ENCODE results near the gene NR2E3. TPM values are rescaled to one million over a fixed set of nuclear protein-coding genes. Genes with fewer than 3 reads are reported as not detected.

The NR2E3 gene
- total RNA-seq, 1 donor from 2014 or later: not detected

DNA sequence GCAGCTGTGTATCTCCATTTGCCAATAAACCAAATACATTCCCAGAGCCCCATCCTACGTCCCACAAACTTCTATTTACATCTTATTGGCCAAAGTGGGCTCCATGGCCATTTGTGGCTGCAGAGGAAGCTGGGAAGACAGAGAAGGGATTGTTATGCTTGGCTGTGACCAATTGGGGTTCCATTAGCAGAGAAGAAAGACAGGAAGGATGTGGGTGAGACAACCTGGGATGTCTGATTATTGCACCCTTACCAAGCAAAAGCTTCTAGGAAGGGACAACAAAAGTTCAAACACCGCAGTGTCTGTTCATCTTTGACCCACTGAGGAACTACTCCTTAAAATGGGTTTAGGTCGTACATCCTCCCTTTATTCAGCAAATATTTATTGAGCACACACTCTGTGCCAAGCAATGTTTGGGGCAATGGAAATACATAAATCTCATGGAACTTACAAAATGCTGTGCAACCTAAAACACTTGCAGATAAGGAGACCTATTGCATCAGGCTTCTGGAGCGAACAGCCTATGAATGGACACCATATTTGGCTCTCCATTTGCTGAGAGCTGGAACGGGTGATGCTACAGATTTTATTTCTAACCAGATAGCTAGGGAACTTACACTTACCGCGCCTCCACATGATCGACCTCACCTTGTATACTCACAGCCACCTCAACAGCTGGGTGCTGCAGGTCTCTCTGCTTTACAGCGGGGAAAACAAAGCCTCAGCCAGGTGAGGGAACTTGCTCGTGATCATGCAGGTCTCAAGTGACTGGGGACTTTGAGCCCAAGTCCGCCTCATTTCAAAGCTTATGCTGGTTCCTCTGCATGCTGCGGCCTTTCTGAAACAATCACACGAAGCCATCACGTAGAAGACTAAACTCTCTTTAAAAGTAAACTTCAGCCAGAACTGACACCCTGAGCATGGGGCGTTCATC, 21.4 kb upstream of the NR2E3 start:
- intact Hi-C loops (cut with DNase I): no loop called here
- no peak for ATAC-seq

GRCh38 chr15:71789616-71790015, 20.7 kb upstream of the NR2E3 start:
- intact Hi-C loops (cut with DNase I): no loop called here
- DNase-seq (ENCODE audit: low spot score) (no peak), ATAC-seq (no peak)

More for the DNA sequence above, 21.4 kb upstream of the NR2E3 start:
- DNase-seq (ENCODE audit: low spot score): peak; percentile 19

DNA sequence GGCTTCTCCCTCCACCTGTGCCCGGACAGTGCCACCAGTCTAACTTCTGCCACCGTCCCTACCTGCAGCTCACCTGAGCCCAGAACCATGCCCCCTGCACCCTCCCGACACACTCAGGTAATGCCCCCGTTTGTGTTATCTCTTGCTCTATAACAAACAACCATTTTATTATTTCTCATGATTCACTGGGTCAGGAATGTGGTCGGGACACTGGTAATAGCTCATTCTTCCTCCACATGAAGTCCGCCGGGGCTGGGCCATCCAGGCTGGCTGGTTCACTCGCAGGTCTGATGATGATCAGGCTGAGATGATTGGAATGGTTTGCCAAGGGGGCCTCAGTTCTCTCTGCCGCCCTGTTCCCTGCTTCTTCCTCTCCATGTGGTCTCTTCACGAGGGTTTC, 20.3 kb upstream of the NR2E3 start:
- ATAC-seq: no peak
- peak; percentile 43 for DNase-seq (ENCODE audit: low spot score)
- intact Hi-C loops (cut with DNase I): no loop called here

DNA sequence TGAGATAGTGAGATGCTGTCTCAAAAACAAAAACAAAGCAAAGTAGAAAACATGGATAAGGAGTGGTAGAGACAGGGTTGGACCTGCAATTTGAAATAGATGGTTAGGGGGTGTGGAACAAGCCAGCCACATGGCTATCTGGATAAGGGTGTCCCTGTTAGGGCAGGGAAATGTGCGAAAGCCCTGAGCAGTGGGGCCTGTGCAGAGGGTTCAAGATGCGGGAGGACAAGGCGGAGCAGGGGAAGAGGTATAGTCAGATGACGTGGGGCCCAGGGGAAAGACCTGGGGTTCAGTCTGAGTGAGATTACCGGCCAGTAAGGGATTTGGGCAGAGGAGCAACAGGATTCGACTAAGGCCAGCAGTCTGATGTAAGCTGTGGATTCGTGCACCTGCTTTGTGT, 18.4 kb upstream of the NR2E3 start:
- ATAC-seq: no peak
- intact Hi-C loops (cut with DNase I): no loop called here
- no peak for DNase-seq (ENCODE audit: low spot score)

DNA sequence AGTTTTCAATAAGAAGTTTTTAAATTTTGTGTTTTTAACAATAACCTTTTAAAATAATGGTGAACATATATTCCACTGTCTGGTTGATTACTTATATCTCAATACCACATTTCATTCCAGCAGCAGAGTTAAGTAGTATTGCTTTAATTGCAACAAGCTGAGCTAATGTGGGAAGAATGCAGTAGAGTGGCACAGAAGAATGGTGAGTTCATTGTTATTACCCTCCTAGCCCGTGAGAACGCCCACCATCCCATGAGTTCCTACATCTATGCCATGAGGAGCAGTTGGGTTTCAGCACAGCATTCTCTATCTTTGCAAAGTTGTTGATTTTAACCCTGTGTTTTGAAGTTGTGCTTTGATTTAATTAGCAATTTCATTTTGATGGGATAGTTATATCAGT, 17.8 kb upstream of the NR2E3 start:
- no peak for DNase-seq (ENCODE audit: low spot score)
- intact Hi-C loops (cut with DNase I): no loop called here
- ATAC-seq: no peak

DNA sequence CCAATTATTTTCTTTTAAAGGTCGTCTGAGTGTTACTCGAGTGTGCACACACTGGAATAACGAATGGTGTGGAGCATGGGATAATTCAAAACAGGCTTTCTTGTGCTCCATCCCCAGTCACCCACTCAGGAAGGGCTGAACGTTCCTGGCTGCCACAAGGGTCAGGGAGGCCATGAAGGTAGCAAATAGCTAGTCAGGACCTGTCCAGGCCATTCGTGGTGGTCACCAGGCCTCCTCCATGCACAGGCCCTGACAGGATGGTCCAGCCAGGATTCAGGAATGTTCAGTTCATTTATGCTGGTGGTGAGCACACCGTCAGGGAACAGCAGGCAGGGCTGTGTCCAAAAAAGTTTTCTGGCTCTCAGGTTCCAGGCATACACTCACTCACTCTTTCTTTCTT, 11.7 kb upstream of the NR2E3 start:
- intact Hi-C loops (cut with DNase I): no loop called here
- ATAC-seq: no peak
- no peak for DNase-seq (ENCODE audit: low spot score)

- ATAC-seq (no peak), DNase-seq (ENCODE audit: low spot score) (no peak)
- intact Hi-C loops (cut with DNase I): loop anchor here (5.0 to 10.0 kb wide), 2 partner anchors 53 to 355 kb away; no protein-coding TSS in a partner anchor
These were observed 10.2 kb upstream of the NR2E3 start for GRCh38 chr15:71800190-71800589.

DNA sequence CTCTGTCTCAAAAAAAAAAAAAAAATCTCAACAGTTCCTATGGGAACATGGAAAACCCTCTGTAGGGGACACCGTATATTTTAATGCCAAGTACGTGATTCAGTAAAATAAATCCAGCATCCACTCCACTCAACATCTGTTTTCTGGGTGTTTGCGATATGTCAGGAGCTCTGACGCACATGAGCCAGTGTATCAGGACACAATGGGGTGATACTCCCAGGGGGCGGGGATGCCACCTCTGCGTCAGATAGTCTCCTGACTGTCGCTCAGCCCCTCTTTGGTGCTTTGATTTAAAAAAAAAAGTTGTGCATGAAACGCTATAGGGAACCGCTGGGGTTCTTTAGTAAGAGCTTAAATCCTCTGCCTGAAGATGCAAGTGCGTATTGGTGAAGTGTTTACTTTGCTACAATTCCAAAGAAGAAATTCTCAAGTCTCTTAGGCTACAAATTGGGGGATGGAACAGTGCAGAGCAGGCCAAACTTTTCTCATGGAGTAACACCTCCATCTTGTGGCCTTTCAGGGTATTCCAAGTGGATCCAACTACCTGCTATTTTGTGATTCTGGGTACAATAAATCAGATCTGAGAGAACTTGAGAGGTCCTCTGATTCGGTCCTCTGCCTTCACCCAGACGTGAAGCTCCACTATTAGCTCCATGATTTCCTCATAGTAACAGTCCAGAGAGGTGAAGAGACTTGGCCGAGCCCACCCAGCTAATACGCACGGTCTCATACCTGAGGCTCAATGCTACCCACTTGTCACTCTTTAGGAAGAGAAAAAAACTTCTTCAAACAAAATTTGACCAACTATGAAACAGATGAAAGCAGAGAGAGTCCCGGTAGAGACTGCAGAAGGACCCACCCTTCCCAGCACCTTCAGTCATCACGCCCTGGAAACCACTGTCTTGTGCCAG, 9.3 kb upstream of the NR2E3 start:
- peak; percentile 91 for ATAC-seq
- intact Hi-C loops (cut with DNase I): loop anchor here (5.0 to 10.0 kb wide), 2 partner anchors 54 to 356 kb away; no protein-coding TSS in a partner anchor
- no peak for DNase-seq (ENCODE audit: low spot score)

DNA sequence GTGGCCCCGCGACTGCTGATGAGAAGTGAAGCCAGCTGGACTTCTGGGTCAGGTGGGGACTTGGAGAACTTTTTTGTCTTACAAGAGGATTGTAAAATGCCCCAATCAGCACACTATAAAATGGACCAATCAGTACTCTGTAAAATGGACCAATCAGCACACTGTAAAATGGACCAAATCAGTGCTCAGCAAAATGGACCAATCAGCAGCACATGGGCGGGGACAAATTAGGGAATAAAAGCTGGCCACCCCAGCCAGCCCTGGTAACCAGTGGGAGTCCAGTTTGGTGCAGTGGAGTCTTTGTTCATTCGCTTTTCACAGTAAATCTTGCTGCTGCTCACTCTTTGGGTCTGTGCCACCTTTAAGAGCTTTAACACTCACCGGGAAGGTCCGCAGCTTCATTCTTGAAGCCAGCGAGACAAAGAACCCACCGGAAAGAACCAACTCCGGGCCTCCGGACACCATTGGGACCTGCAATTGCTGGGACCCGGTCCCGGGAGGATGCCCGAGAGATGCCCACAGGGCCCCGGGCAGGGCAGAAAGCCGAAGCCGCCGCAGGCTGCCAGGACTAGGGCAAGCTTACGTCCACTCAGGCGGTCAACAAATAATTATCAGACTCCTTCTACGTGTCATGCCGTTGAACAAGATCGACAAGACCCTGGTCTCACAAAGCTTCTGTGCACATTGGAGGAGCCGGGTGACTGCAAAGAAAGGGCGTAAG, 8.3 kb upstream of the NR2E3 start:
- ATAC-seq (no peak), DNase-seq (ENCODE audit: low spot score) (no peak)
- intact Hi-C loops (cut with DNase I): loop anchor here (5.0 to 10.0 kb wide), 2 partner anchors 55 to 357 kb away; no protein-coding TSS in a partner anchor

- no peak for ATAC-seq
- DNase-seq (ENCODE audit: low spot score): no peak
- intact Hi-C loops (cut with DNase I): loop anchor here (5.0 to 10.0 kb wide), 2 partner anchors 55 to 358 kb away; no protein-coding TSS in a partner anchor
These were observed 7.6 kb upstream of the NR2E3 start for GRCh38 chr15:71802770-71803169.

DNA sequence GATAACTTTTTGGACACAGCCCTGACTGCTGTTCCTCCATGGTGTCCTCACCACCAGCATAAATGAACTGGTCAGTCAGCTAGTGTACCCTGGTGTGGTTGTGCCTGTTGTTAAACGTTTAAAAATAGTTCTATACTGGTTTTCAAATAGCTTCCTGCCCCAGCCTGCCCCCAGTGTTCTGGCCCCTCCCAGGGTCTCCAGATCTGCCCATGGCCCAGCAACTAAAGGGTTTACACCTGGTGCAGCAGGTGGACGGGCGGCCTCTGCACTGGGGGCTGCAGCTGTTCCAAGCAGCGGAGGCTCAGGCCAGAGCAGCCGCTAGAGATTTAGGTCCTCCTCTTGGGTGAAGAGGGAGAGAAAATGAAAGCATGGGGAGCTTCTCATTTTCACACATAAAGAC, 6.1 kb upstream of the NR2E3 start:
- ATAC-seq: no peak
- intact Hi-C loops (cut with DNase I): loop anchor here (5.0 to 10.0 kb wide), 2 partner anchors 57 to 359 kb away; no protein-coding TSS in a partner anchor

GRCh38 chr15:71804695-71805470, 5.5 kb upstream of the NR2E3 start:
- ATAC-seq (no peak), DNase-seq (ENCODE audit: low spot score) (no peak)
- intact Hi-C loops (cut with DNase I): loop anchor here (5.0 to 10.0 kb wide), 2 partner anchors 58 to 360 kb away; no protein-coding TSS in a partner anchor

More for the DNA sequence above, 6.1 kb upstream of the NR2E3 start:
- DNase-seq (ENCODE audit: low spot score): no peak

DNA sequence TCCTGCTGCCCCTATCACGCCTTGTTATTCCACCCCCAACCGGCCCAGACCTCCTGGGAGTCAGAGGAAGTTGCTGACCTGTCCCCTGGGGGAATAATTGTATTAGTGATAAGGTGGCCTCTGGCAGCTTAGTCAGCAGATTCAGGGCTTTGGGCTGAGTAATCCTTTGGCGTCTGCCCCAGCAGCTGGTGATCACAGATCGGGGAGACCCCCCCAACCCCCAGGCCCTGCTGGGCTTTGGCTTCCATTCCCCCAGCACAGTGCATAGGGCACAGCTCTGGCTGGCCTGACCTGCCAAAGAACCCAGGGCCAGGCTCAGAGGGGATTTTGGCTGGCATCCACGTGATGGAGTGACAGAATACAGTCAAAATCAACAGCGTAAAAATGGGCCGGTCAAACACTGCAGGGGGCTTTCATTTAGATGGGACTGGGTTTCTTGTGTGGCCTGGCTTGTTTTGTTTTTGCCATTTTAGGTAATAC, 3.9 kb upstream of the NR2E3 start:
- peak; percentile 8 for ATAC-seq
- no peak for DNase-seq (ENCODE audit: low spot score)
- intact Hi-C loops (cut with DNase I): loop anchor here (10.0 kb wide), 1 partner anchor 362 kb away; no protein-coding TSS in a partner anchor

DNA sequence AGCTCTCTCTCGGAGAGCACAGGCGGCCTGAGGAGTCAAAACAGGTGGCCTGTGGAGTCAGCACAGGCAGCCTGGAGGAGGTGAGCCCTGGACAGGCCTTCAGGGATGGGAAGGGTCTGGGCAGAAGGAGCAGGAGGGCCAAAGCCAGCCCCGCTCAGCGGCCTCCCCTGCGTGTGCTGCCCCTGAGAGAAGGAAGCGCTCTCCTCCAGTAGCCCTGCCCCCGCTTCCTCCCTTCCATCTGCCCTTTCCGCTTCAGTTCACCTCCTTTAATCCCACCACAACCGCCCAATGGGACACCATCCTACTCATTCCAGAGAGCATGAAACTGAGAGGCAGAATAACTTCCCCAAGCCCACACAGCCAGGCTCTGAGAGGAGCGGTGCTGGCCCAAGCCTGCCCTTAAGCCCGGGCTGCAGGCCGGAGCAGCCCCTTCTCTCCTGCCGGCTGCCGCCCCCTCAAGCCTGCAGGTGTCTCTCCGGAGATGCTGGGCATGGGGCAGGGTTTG, 3.2 kb upstream of the NR2E3 start:
- no peak for DNase-seq (ENCODE audit: low spot score)
- intact Hi-C loops (cut with DNase I): loop anchor here (10.0 kb wide), 1 partner anchor 362 kb away; no protein-coding TSS in a partner anchor
- ATAC-seq: peak; percentile 26

- no peak for DNase-seq (ENCODE audit: low spot score)
- no peak for ATAC-seq
- intact Hi-C loops (cut with DNase I): loop anchor here (10.0 kb wide), 1 partner anchor 363 kb away; no protein-coding TSS in a partner anchor
These were observed 2.7 kb upstream of the NR2E3 start for GRCh38 chr15:71807691-71808091.

DNA sequence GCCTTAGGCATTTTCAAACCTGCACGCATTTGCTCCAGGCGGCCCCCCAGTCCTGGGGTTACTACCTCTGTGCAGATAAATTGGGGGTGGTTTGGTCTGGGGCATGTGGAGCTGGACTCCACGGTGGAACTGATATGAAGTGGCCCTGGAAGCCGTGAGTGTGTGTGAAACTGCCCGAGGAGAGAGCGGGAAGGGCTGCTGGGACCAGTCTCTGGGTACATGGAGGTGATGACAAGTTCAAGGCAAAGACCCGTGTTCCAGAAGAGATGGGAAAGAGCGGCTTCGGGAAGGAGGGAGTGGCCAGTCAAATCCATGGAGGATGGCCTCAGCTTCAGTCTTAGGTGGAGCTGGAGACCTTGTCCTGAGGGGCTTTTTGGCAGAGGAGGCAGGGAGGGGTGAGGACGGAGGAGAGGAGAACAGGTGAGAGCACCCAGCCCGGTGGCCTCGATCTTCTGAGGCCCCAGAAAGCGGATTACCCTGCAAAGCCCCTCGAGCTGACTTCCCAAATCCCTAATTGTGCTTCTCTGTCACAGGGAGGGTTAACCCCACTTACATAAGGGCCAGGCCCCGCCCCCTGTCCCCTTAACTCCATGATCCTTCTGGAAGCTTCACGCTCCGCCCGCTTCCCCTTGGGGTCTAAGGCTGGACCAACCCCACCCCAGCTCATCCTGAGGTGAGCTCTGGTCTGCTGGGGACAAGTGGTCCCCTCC, 1.9 kb upstream of the NR2E3 start:
- DNase-seq (ENCODE audit: low spot score): no peak
- ATAC-seq: no peak
- intact Hi-C loops (cut with DNase I): loop anchor here (10.0 kb wide), 1 partner anchor 364 kb away; no protein-coding TSS in a partner anchor

- ATAC-seq (no peak), DNase-seq (ENCODE audit: low spot score) (no peak)
- intact Hi-C loops (cut with DNase I): loop anchor here (10.0 kb wide), 1 partner anchor 365 kb away; no protein-coding TSS in a partner anchor
These were observed 1.0 kb upstream of the NR2E3 start for GRCh38 chr15:71809346-71809745.

Data from sciatic nerve (tissue), 2 donors.